KG1 (cell line): ENCODE measurements around the gene UBL4A.
"Not testable (repeated sequence)": the region's sequence is repeated elsewhere in the genome, so short reads cannot be mapped to it uniquely, and the experiment has no call there.

ENCODE experiments used
- DNase-seq: peaks from one replicate; lab custom pipeline; 2025; lab: John Stamatoyannopoulos, UW

UBL4A gene

GRCh38 chrX:154508384-154508745, 21.9 kb upstream of the UBL4A start:
- no peak for DNase-seq

GRCh38 chrX:154507673-154508383, 21.4 kb upstream of the UBL4A start:
- DNase-seq, result no peak

- no peak for DNase-seq
Measured at GRCh38 chrX:154506483-154507332, 20.3 kb upstream of the UBL4A start.

- DNase-seq, result no peak
Measured at GRCh38 chrX:154505734-154506133, 19.3 kb upstream of the UBL4A start.

- no peak for DNase-seq
Measured at GRCh38 chrX:154502989-154503388, 16.6 kb upstream of the UBL4A start.

- no peak for DNase-seq
Measured at GRCh38 chrX:154502098-154502497, 15.7 kb upstream of the UBL4A start.

GRCh38 chrX:154501423-154501822, 15.0 kb upstream of the UBL4A start:
- not testable (repeated sequence) for DNase-seq

GRCh38 chrX:154496591-154497137, 10.2 kb upstream of the UBL4A start:
- DNase-seq, result not testable (repeated sequence)

- DNase-seq, result no peak
Measured at GRCh38 chrX:154495472-154495922, 9.1 kb upstream of the UBL4A start.

GRCh38 chrX:154494715-154495114, 8.3 kb upstream of the UBL4A start:
- DNase-seq, result no peak

- peak; percentile 61 for DNase-seq
Measured at GRCh38 chrX:154490414-154491083, 4.1 kb upstream of the UBL4A start, which contains the start of gene SLC10A3. TSS of gene SLC10A3 (minus strand) at chrX:154490629. CDS start at chrX:154488940, 1,689 bp downstream.

GRCh38 chrX:154490021-154490413, 3.6 kb upstream of the UBL4A start:
- no peak for DNase-seq

GRCh38 chrX:154489182-154489581, 2.8 kb upstream of the UBL4A start:
- no peak for DNase-seq

GRCh38 chrX:154488336-154489075, 2.1 kb upstream of the UBL4A start:
- DNase-seq, result no peak

- no peak for DNase-seq
Measured at GRCh38 chrX:154487518-154488290, 1.3 kb upstream of the UBL4A start.

GRCh38 chrX:154486052-154486395, 391 bp downstream of the UBL4A start:
- DNase-seq, result no peak

GRCh38 chrX:154485150-154486051, 1.0 kb downstream of the UBL4A start:
- no peak for DNase-seq

GRCh38 chrX:154484255-154485149, 1.9 kb downstream of the UBL4A start:
- DNase-seq, result no peak

- no peak for DNase-seq
Measured at GRCh38 chrX:154483325-154483724, 3.1 kb downstream of the UBL4A start.
